Putamen (tissue), 1 donor: ENCODE measurements around the gene SLC37A1.

Source experiments
- DNase-seq: peaks from one replicate; pipeline ENCODE4 v3.0.0-alpha.2; 2016; ENCODE audit warnings: low spot score

The SLC37A1 gene

GRCh38 chr21:42507418-42507817 is 6.2 kb upstream of the SLC37A1 start:
- no peak for DNase-seq

- no peak for DNase-seq
These were observed 5.3 kb upstream of the SLC37A1 start for GRCh38 chr21:42508371-42508770.

DNA sequence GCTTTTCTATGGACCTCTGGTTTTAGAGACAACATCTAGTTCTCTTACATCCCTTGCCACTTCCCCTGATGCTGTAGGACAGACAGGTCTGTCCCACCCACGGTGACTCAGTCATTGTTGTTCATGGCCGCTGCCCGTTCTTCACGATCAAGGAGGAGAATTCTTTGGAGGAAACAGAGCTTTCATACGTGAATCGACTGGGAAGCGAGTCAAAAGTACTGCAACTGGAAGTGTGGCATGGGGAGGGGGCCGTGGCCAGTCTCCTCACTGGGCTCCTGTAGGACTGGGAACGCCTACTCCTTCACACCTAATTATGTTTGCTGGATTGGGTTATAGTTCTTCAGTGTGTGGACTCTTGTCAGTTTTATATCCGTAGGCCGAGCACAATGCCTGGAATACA is 4.4 kb upstream of the SLC37A1 start:
- DNase-seq = no peak

GRCh38 chr21:42512346-42513034 is 1.2 kb upstream of the SLC37A1 start:
- no peak for DNase-seq

GRCh38 chr21:42513985-42514882 is 582 bp downstream of the SLC37A1 start:
- DNase-seq = no peak

DNA sequence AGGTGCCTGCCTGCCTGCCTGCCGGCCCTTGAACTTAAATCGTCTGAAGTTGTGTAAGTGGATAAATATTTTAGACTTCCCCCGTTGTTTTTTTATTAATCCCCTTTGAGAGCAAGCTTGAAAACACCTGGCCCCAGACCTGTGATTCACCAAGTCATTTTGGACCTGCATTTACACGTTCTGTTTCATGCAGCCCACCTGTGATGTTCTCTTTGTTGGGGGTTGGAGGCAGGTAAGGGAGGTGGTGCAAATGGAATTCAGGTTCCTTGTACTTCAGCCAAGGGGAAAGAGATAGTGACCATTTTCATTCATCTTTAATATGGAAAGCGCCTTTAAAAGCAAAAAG is 1.2 kb downstream of the SLC37A1 start:
- no peak for DNase-seq

DNA sequence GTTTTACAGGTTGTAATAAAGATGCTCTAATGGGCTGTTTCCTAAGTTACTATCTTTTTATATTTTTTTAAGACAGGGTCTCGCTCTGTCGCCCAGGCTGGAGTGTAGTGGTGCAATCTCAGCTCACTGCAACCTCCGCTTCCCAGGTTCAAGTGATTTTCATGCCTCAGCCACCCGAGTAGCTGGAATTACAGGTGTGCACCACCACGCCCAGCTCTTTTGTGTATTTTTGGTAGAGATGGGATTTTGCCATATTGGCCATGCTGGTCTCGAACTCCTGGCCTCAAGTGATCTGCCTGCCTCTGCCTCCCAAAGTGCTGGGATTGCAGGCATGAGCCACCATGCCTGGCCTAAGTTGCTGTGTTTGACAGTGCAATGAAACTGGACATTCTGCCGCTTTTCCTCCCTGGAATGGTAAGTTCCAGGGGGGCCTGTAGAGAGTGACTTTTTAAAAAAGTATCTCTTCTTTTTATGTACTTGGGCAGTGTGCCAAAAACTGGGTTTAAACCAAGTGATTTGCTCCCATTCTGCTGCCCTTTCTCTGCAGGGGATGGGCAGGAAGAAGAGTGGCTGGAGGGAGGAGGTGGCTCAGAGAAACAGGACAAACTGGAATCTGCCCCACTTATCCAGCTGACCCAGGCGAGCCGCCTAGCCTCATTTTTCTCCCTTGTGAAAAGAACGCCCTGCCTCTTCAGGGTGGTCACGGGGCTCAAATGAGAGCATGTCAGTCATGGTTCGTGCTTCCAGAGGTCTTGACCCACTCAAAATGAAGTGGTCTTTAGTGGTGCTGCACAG is 2.3 kb downstream of the SLC37A1 start:
- DNase-seq = no peak

GRCh38 chr21:42518215-42518614 is 4.6 kb downstream of the SLC37A1 start:
- no peak for DNase-seq

DNA sequence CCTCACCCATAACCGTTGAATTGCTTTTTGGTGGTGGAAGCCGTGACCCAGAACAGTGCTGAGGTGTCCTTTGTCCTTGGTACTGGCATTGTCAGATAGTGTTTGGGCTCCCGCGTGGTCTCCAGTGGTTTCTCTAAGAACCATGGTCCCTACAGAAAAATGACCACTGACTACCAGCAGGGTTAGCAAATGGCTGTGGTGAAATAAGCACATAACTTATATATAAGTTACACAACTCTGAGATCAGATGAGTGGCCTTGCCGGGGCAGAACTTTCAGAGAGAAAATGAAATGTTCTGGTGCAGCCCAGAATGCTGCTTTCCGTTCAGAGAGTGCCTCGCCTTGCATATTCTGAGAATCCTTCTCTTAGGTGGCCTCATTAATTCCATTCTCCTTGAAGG is 5.0 kb downstream of the SLC37A1 start:
- no peak for DNase-seq

DNA sequence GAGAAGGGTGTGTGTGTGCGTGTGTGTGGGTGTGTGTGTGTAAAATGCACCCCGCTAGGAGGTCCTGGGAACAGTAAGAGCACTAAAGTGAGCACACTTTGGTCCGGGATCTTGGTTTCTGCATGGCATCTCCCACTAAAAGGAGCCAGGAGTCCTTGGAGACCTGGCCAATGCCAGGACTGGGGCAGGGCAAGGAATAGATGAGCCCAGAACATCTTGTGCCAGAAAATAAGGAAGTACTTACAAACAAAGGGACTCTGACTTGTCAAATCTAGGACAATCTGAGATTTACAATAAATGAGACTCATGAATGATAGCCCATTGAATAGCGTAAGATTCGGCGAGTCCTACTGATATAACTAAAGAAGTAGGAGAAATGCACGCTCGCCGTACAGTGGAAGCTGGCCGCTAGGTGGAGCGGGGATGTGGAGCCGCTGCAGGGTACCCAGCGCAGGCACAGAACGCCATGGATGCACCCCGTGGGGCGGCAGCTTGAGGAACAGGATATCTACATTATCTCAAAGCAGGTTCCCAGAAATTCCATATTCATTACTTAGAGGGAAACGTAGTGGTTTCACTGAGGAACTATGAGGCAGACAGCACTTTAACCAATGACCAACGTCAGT is 7.1 kb downstream of the SLC37A1 start:
- no peak for DNase-seq

DNA sequence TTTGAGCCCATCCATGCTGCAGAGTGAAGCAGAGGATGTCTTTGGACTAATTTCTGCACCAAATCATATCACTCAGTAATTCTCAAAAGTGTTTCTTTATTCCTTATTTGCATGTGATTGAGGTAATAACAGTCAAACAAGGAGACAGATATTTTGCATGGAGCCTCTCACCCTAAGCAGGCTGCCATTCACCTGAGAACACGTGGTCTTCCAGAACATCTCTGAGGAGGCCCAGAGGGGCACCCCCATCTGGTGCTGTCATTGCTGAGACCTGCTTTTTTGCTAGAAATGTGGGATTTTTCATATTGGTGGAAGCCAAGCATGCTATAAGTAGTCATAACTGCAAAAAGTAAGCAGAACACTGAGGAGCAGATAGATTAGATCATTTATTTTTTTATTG is 7.7 kb downstream of the SLC37A1 start:
- no peak for DNase-seq

DNA sequence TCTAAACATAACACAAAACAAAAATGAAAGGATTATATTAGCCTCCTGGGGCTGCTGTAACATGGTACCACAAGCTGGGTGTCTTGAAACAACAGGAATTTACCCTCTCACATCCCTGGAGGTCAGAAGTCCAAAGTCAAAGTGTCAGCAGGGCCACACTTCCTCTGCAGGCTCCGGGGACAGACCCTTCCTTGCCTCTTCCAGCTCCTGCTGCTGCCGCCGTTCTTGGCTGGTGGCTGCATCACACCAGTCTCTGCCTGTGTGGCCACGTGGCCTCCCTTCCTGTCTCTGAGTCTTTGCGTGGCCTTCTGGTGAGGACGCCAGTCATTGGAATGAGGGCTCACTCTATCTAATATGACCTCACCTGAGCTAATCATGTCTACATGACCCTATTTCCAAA is 8.2 kb downstream of the SLC37A1 start:
- DNase-seq = no peak

DNA sequence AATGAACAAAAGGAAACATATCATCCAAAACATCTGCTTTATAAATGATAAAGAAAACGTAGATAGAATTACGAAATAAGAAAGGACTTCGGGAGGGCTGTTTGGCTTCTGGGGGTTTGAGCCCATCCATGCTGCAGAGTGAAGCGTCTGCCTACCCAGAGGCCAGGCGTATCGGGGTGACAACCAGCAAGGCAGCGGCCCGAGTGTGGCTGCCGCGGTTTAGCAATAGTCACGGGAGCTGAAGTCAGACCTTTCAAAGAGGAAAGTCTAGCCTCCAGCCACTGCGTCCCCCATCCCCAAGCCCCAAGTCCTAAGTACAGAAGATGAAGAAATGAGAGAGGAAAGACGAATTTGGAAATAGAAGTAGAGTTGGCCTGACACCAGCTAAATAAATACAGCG is 8.6 kb downstream of the SLC37A1 start:
- no peak for DNase-seq

GRCh38 chr21:42522771-42523170 is 9.1 kb downstream of the SLC37A1 start:
- DNase-seq = no peak

GRCh38 chr21:42523211-42523610 is 9.6 kb downstream of the SLC37A1 start:
- no peak for DNase-seq

DNA sequence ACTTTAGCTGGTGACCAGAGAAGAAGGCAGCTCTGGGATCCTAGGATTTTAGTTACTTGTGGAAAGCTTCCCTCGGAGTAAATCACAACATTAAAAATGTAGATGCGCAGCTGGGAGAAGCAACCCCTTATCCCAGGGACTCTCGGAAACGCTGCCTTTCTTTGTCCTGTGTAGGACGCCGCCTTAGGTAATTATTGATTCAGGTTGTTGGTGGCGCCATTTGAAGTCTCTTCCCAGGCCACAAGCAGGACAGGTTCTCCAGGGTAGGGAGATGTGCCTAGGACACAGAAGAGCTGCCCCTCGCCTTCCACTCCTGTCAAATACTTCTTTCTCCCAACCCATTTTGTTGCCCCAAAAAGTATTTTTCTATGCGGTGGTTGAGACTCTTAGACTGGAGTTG is 10.3 kb downstream of the SLC37A1 start:
- DNase-seq = no peak

DNA sequence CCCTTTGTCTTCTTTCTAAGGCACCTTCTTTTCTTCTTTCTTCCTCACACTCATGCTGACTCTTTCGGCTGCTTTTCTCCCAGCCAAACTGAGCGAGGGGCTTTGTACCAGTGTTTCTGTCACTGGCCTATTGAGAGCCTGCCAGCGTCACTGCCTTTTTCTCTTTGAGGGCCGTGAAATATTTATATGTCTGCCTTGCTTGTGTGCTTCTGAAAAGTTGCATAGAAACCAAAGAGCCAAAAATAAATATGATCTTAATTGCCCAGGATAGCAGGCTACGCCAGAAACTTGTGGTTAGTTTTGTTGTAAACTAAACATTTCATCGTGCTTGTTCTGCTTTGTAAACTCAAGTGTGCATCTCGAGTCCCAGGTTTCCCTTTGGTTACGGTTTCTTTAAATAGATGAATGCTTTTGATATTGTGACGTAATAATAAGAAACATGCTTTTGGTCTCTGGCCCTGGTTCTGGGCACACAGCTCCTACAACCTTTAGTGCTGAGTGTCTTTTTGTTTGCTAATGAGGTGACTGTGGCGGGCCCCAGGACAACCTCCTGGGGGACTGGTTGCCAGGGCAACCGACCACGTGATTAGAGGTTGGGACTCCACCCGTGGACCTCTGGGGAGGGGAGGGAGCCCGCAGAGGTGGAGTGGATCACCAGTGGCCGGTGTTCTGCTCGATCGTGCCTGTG is 10.8 kb downstream of the SLC37A1 start:
- DNase-seq = no peak

GRCh38 chr21:42525029-42525581 is 11.5 kb downstream of the SLC37A1 start:
- no peak for DNase-seq

DNA sequence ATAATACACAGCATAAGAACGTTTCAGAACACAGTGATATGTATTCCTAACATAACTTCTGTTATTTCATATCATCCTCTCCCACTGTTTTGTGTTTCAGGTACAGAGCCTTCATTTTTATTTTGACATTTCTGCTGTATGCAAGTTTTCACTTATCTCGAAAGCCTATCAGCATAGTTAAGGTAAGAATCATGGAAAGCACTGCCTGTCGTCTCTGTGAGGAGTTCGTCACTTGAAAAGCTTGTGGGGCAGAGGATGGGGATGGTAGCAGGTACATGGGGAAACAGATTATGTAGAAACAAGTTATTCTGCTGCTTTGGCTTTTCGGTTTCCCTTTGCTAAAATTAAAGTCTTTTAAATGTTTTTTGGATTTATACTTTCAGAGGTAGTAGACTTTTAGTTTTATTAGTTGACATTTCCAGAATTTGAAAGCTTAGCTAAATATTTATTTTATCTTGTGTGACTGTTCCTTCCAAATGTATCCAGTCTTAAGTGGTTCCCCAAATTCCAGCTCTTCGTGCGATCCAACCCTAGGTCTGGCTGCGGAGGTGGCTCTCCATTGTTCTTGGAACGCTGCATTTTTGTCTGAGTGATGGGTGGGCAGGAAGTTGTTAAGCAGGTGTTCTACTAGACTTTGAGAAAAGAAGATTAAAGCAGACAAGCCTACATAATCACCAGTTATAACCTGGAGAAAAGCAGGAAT is 12.2 kb downstream of the SLC37A1 start:
- no peak for DNase-seq

- DNase-seq = no peak
These were observed 12.7 kb downstream of the SLC37A1 start for GRCh38 chr21:42526379-42526727.

GRCh38 chr21:42527127-42527488 is 13.5 kb downstream of the SLC37A1 start:
- no peak for DNase-seq
